ENCODE measurements around the gene EVC.
"Not testable (repeated sequence)": the region's sequence is repeated elsewhere in the genome, so short reads cannot be mapped to it uniquely, and the experiment has no call there.

The EVC gene

GRCh38 chr4:5854929-5855328, 143.9 kb downstream of the EVC start:
- no peak for DNase-seq

GRCh38 chr4:5856362-5856761, 145.4 kb downstream of the EVC start:
- not testable (repeated sequence) for DNase-seq

GRCh38 chr4:5857199-5857598, 146.2 kb downstream of the EVC start:
- no peak for DNase-seq

GRCh38 chr4:5858020-5858769, 147.2 kb downstream of the EVC start:
- DNase-seq, result no peak

- DNase-seq, result no peak
Measured at GRCh38 chr4:5863461-5864113, 152.6 kb downstream of the EVC start.
